Pancreas (tissue), 10 donors: ENCODE measurements around the gene ANTXR2. TPM values are rescaled to one million over a fixed set of nuclear protein-coding genes. Genes with fewer than 3 reads are reported as not detected.
A peak's percentile ranks its signal among the peaks of the same experiment; 100 is the strongest.

Experiments used
- ATAC-seq, 4 donors: fragments of 200-7000 bp; cut with Tn5 transposase; one replicate each; pipeline versions ENCODE4 v1.8.0 to v1.9.1; 2020; ENCODE audit warnings: mild to moderate bottlenecking in 4 of 4, moderate library complexity in 4 of 4
- DNase-seq, 6 donors: peaks; one replicate each; pipeline ENCODE4 v3.0.0-alpha.2; 2020
- FAIRE-seq: peaks from 2 replicates; lab custom pipeline; 2012; peaks lifted over from hg19 to GRCh38; lab: Jason Lieb, UNC
- H3K27ac ChIP-seq, 4 donors: fragments of 200-600 bp; sonication (generic); 1 replicate in 3 of 4; 2 replicates in 1 of 4; pipeline versions ENCODE4 v1.5.0 to v1.8.0; 2020
- H3K27me3 ChIP-seq, 4 donors: fragments of 200-600 bp; one replicate each; pipeline ENCODE4 v1.8.0; 2021
- H3K36me3 ChIP-seq, 3 donors: fragments of 200-600 bp; sonication (generic) in 1 of 3; one replicate each; pipeline versions ENCODE4 v1.5.0 to v1.8.0; 2020 to 2021
- H3K4me1 ChIP-seq, 3 donors: fragments of 200-600 bp; one replicate each; pipeline ENCODE4 v1.8.0; 2021
- H3K4me3 ChIP-seq, 4 donors: fragments of 200-600 bp; sonication (generic) in 2 of 4; one replicate each; pipeline versions ENCODE4 v1.5.0 to v1.8.0; 2020 to 2021
- H3K9me3 ChIP-seq, 4 donors: fragments of 200-600 bp; one replicate each; pipeline ENCODE4 v1.8.0; 2021
- CTCF ChIP-seq, 4 donors: fragments of 200-600 bp; sonication (generic) in 3 of 4; IDR thresholded peaks; one replicate each; pipeline versions ENCODE4 v1.5.0 to v1.8.0; 2021; ENCODE audit warnings: antibody characterized with exemption in 4 of 4
- WGBS, 2 donors: extraction: QIAGEN DNeasy Blood & Tissue Kit; methylation state at CpG; one replicate each; pipeline ENCODE4 v1.1.7; 2013; 5-methylcytosine and 5-hydroxymethylcytosine counted together
- intact Hi-C, 3 donors: fragments of 100-400 bp; cut with DNase I; formaldehyde crosslinking; loops; one replicate each; pipeline versions ENCODE4 v1.11.1 to v1.14.2; 2022
- polyA plus RNA-seq, 2 donors: library from polyadenylated mRNA; stranded (reverse); fragments of 200-250 nt; gene quantifications; one replicate each; pipeline ENCODE4 v1.2.3, GENCODE V29; 2013
- total RNA-seq, 6 donors: library from RNA; stranded (reverse); fragmentation: NEBNext Ultra II Directional in 4 of 6; extraction: Animal tissue kit (Norgen Biotek cat#: 25700) in 4 of 6; gene quantifications; one replicate each; pipeline versions ENCODE4 v1.2.1 to v1.2.4, GENCODE V29; 2021 to 2023
- donor health status: healthy with polysubstance abuse.
- donor health status: DM: no; HTN: no; CAD: no; lungs with moderate emphysema.
- donor health status: DM: no; HTN: no; CAD: no.
- donor health status: control.
- donor health status: control.
- donor health status: Bipolar disorder and iron deficiency.
- donor health status: DM: yes; HTN: yes; CAD: no.
- donor health status: DM: no; HTN: no; CAD: no.
- donor health status: DM: no; HTN: no; CAD: no.
- donor health status: DM: yes; HTN: yes; CAD: no.

ANTXR2 gene
- total and polyA plus RNA-seq, 8 donors = 1.4 to 22.4 (median 4.6) TPM

- intact Hi-C loops = no loop called here
Observed at GRCh38 chr4:79918292-79918691, 154.7 kb downstream of the ANTXR2 start.

GRCh38 chr4:79917246-79917645, 155.8 kb downstream of the ANTXR2 start:
- no peaks in the 10 kb centered on the region for H3K9me3 ChIP-seq
- intact Hi-C loops = no loop called here
- H3K27ac ChIP-seq = no peak overlapping the region
- ATAC-seq (peak in 1 of 4 donors; percentile 38), DNase-seq (no peak), FAIRE-seq (no peak)
- TF ChIP-seq CTCF (IDR thresholded peaks at IDR 0.05) = peak in 2 of 4 donors; percentile 10 to 37
- no peaks in the 10 kb centered on the region for H3K27me3 ChIP-seq
- no peaks in the 10 kb centered on the region for H3K4me1 ChIP-seq
- no peak overlapping the region for H3K4me3 ChIP-seq
- 100% methylated on average over 1 of the region's 1 CpG for WGBS, 2 donors
- no peaks in the 10 kb centered on the region for H3K36me3 ChIP-seq

More at GRCh38 chr4:79918292-79918691, 154.7 kb downstream of the ANTXR2 start:
- 43 to 85% methylated on average over 3 of the region's 3 CpGs for WGBS, 2 donors
- Histone ChIP-seq H3K4me1 (no peaks in the 10 kb centered on the region), H3K36me3 (no peaks in the 10 kb centered on the region), H3K9me3 (no peaks in the 10 kb centered on the region), H3K4me3 (no peak overlapping the region), H3K27ac (no peak overlapping the region), H3K27me3 (no peaks in the 10 kb centered on the region)
- no peak for ATAC-seq
- no peak for TF ChIP-seq CTCF (IDR thresholded peaks at IDR 0.05)
- no peak for DNase-seq
- FAIRE-seq = no peak

- no peak for TF ChIP-seq CTCF (IDR thresholded peaks at IDR 0.05)
- WGBS, 2 donors = 82 to 91% methylated on average over 3 of the region's 3 CpGs
- Histone ChIP-seq H3K27me3 (no peaks in the 10 kb centered on the region), H3K4me3 (no peak overlapping the region), H3K9me3 (no peaks in the 10 kb centered on the region), H3K4me1 (no peaks in the 10 kb centered on the region), H3K36me3 (no peaks in the 10 kb centered on the region), H3K27ac (no peak overlapping the region)
- ATAC-seq = no peak
- DNase-seq = no peak
- intact Hi-C loops = no loop called here
- no peak for FAIRE-seq
Observed at GRCh38 chr4:79915246-79915645, 157.8 kb downstream of the ANTXR2 start.

GRCh38 chr4:79913581-79913980, 159.4 kb downstream of the ANTXR2 start:
- no peak for TF ChIP-seq CTCF (IDR thresholded peaks at IDR 0.05)
- Histone ChIP-seq H3K9me3 (no peaks in the 10 kb centered on the region), H3K4me3 (no peak overlapping the region), H3K27ac (no peak overlapping the region), H3K27me3 (no peaks in the 10 kb centered on the region), H3K4me1 (no peaks in the 10 kb centered on the region), H3K36me3 (no peaks in the 10 kb centered on the region)
- intact Hi-C loops = no loop called here
- DNase-seq (no peak), ATAC-seq (no peak), FAIRE-seq (no peak)
- 19 to 35% methylated on average over 1 of the region's 1 CpG for WGBS, 2 donors

- intact Hi-C loops = no loop called here
- Histone ChIP-seq H3K36me3 (peaks cover 0 to 2% (median 0%) of the 10 kb centered on the region in 3 donors), H3K27ac (no peak overlapping the region), H3K27me3 (no peaks in the 10 kb centered on the region), H3K4me3 (no peak overlapping the region), H3K9me3 (no peaks in the 10 kb centered on the region), H3K4me1 (no peaks in the 10 kb centered on the region)
- no peak for FAIRE-seq
- TF ChIP-seq CTCF (IDR thresholded peaks at IDR 0.05) = no peak
- no peak for ATAC-seq
- DNase-seq = no peak
- WGBS, 2 donors = 76 to 84% methylated on average over 2 of the region's 2 CpGs
Observed at GRCh38 chr4:79907001-79907400, 166.0 kb downstream of the ANTXR2 start.
